ELR (cell line): ENCODE results near the gene SPATA12.
"Not testable (repeated sequence)": the region's sequence is repeated elsewhere in the genome, so short reads cannot be mapped to it uniquely, and the experiment has no call there.

Source experiments
- DNase-seq: peaks from one replicate; pipeline ENCODE4 v3.0.0-alpha.2; 2015; ENCODE audit warnings: low read depth

The SPATA12 gene

DNA sequence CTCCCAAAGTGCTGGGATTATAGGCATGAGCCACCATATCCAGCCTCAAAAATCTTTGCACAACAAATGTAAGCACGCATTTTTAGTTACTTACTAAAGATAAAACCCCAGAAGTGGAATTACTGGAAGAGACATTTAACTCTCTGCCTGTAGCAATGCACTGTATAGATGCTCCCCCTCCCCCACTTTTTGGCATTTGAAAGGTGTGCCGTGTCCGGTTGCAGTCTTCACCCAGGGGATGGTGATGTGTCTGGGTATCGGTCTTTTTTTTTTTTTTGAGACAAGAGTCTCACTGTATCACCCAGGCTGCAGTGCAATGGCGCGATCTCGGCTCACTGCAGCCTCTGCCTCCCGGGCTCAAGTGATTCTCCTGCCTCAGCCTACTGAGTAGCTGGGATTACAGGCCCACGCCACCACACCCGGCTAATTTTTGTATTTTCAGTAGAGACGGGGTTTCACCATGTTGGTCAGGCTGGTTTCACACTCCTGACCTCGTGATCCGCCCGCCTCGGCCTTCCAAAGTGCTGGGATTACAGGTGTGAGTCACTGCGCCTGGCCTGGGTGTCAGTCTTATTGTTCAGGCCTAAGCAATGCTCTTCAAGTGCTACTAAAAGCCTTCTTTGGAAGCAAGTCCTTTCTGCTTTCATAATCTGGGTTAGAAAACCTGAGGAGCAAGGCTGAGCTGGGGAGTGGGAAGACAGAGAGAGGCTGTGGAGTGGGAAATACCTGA, 23.0 kb downstream of the SPATA12 start:
- not testable (repeated sequence) for DNase-seq

- no peak for DNase-seq
Observed at GRCh38 chr3:57085211-57085610, 24.7 kb downstream of the SPATA12 start.

DNA sequence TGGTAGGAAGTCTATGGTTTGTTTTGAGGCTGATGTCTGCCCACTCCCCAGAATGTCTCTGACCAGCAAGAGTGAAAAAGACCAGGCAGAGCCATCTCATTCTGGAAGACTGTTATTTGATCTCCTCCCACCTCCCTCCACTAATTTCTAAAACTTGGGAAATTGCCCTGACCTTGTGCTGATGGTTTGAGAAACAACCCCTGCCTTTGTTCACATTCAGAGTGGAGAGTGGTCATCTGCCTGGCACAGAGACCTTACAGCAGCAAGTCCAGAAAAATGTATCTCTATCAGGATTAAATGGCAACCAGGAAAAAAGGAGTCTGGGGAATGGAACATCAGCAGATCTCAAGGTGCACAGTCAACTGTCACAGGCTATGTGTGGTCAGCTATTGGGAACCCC, 25.7 kb downstream of the SPATA12 start:
- no peak for DNase-seq

DNA sequence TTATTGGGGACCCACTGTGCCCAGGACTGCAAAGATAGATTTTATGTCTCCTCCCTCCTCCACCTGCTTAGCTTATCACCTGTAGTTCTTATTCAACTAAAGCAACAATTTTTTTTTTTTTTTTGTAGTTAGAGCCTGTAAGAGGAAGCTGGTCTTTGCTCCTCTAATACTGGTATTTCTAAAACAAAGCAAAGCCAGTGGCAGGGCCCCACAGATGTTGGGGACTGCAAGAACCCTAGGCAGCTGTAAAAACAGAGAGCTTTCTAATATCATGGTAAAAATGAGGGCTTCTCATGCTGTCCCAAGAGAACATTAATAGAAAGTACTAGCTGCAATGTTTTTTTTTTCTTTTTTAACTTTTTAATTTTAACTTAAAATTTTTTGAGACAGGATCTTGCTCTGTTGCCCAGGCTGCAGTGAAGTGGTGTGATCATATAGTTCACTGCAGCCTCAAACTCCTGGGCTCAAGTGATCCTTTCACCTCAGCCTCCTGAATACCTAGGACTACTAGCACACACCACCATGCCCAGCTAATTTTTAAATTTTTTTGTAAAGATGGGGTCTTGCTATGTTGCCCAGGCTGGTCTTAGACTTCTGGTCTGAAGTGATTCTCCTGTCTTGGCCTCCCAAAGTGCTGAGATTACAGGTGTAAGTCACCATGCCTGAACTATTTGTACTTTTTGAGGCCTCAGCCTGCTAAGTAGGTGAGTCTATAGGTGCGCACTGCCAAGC, 27.1 kb downstream of the SPATA12 start:
- DNase-seq, result no peak

DNA sequence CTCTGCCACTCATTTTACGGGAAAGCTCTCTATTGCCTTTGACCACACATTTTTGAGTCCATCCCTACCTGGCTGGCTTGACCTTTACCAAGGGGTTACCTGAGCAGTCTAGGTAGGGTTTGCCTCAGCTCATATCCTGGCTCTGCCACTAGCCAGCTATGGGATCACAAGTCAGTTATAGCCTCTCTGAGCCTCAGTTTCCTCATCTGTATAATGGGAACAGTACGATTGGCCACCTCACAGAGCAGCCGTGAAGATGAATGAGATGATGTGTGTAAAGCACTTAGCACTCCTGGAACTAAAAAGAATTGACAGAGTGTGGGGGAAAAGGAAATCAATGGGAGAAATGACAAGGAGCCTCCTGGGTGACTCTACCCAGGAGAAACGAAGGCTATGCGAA, 28.0 kb downstream of the SPATA12 start:
- DNase-seq, result no peak

- DNase-seq, result no peak
Observed at GRCh38 chr3:57089043-57089442, 28.6 kb downstream of the SPATA12 start.

- no peak for DNase-seq
Observed at GRCh38 chr3:57091521-57092273, 31.2 kb downstream of the SPATA12 start.

GRCh38 chr3:57093489-57093888, 33.0 kb downstream of the SPATA12 start:
- DNase-seq, result no peak

- no peak for DNase-seq
Observed at GRCh38 chr3:57093971-57094535, 33.6 kb downstream of the SPATA12 start.

DNA sequence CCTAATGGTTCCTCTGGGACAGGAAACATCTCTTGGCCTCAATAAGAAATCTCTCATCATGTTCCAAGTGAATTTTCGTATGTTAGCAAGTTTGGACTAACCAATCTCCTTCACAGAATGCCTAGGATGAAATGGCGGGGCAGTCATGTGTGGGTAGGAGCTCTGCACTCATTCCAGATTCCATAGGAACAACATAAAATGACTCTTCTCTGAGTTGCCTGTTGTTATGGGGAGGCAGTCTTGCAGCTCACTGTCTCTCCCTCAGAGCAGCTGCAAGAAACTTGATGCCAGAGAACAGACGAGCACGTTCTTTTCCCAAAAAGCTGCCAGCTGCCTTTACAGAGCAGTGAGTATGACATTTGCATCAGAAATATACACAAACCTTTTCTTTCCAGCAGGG, 34.1 kb downstream of the SPATA12 start:
- DNase-seq, result no peak

DNA sequence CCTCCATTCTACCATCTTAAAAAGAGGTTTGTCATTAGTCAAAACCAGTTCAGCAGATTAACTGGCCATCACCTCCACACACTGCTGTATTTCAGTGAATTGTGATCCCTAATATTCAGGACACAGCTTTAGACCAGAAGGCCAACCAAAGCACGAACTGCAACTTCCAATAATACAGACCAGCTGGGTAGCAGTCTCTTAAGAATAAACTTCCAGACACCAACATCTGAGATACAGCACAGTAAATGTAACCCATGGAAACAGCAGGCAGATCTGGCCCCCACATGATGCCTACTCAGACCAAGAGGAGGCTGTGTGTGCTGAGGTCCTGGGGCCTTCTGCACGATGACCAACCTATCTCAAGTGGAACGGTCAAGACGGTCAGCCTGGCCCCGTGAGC, 34.9 kb downstream of the SPATA12 start:
- DNase-seq, result no peak

DNA sequence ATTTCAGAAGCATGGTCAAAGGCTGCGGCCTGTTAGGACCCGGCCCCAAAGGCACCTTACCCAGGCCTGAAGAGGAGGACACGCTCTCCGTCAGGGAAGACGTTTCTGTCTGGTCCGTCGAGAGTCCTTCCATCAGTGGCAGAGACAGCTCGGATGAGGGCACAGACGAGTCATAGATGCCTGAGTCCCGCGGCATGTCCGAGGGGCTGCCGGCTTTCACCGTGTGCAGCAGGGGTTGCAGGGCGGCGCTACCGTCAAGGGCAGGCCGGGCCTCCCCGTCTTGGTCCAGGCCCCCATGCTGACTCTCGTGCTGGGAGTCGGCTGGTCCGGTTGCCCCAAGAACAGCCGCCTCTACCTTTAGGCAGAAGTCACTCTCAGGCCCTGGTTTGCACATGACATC, 37.1 kb downstream of the SPATA12 start:
- DNase-seq, result no peak

DNA sequence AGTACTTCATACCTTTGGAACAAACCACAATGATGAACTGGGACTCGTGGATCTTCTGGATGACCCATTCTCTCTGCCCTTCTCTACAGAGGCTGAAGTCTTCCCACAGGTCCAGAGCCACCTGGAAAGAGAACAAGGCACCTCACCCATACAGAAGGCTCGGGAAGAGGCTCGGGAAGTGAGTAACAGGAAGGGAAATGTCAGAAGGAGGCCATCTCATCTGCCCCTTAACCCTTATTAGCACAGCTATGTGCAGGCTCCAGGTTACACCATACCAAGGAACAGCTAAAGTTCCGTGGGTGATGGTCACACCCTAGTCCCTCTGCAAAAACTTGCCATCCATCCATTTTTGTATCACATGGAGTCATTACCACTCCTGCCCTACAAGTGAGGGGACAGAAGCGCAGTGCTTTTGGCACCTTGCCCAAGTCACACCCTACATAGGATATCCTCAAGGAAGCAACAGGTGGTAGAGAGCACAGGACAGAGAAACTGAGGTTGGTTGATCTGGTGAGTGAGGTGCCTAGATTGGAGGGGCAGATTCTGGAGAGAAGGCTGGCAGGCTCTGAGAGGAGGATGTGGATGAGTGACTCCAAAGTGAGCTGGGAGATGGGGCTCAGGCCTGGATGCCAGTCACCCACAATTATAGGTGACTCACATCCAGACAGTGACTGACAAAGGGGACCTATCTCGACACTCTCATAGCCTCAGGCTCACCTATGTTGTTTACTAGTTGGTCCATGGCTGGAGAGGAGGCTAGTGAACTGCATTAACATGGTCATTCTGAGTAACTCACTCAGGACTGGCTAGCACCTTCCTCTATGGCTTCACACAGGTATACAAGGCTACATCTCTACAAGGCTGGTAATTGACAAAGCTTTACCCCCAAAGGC, 38.2 kb downstream of the SPATA12 start:
- peak; percentile 46 for DNase-seq

- DNase-seq, result peak; percentile 79
Observed at GRCh38 chr3:57100046-57100695, 39.7 kb downstream of the SPATA12 start.

- no peak for DNase-seq
Observed at GRCh38 chr3:57105585-57105984, 45.1 kb downstream of the SPATA12 start.

- DNase-seq, result no peak
Observed at GRCh38 chr3:57108684-57109083, 48.2 kb downstream of the SPATA12 start.

GRCh38 chr3:57109437-57110199, 49.2 kb downstream of the SPATA12 start:
- DNase-seq, result no peak

DNA sequence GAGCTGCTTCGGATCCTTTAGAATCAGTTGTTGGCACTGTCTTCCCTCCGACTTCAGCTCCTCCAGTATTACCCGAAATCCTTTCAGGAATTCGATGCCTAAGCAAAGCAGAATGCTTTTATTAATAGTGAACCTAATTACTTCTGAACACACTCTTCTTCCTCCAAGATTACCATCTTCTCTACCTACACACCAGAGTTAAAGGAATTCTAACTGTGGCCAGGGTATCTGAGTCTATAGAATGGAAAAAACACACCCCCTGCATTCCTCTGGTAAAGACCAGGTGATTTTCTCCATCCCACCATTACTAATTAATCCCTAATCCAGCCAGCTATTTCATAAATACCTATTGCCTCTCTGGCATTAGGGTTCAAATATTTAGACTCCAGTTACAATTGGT, 49.8 kb downstream of the SPATA12 start:
- DNase-seq, result no peak

DNA sequence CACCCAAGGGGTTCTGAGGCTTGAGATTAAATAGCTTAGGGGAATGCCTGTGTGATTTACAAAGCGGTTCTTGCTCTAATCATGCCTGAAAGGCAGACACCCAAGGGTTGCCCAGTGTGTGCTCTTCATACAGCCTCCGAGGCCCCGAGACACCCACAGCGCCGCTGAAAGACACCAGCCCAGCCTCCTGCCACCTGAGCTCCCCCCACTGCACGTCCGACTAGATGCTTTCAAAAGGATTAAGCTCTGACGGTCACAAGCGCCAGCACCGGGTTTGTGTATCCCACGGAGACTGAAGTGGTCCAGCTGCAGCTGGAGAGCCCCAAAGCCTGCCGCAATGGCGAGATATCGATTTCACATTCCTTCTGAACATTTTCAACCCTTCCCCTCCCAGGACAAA, 50.3 kb downstream of the SPATA12 start:
- DNase-seq, result no peak

- peak; percentile 23 for DNase-seq
Observed at GRCh38 chr3:57112206-57112605, 51.7 kb downstream of the SPATA12 start.
